GM19239 (cell line): ENCODE results near the gene HIVEP2.
"Not testable (repeated sequence)": the region's sequence is repeated elsewhere in the genome, so short reads cannot be mapped to it uniquely, and the experiment has no call there.

Experiments used
- DNase-seq: peaks from one replicate; pipeline ENCODE4 v3.0.0; 2011; ENCODE audit warnings: low spot score; ENCODE audit not compliant: insufficient read length
- FAIRE-seq: peaks from 2 replicates; lab custom pipeline; 2011; peaks lifted over from hg19 to GRCh38; lab: Jason Lieb, UNC

The HIVEP2 gene

DNA sequence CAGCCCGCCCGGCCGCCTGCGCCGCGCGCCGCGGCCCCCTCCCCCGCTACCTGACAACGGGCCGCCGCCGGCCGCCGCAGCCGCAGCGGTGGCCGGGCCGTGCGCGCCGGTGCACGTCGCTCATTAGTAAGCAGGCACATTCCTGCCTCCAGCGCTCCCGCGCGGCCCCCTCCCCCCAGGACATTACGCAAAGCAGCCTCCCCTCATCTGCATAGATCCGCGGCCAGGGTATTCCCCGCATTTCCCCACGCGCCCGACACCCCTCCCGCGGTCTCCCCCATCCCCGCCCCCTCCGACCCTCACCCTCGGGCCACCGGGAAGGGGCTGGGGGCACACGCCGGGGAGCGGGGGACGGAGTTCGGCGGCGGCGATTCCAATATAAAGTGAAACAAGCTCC is at the start of gene HIVEP2:
HIVEP2 (minus strand) TSS at position 128 of the 397 bp plus-strand sequence. CDS start 170,438 bp downstream, outside the sequence.
- no peak for FAIRE-seq
- peak; percentile 34 for DNase-seq

DNA sequence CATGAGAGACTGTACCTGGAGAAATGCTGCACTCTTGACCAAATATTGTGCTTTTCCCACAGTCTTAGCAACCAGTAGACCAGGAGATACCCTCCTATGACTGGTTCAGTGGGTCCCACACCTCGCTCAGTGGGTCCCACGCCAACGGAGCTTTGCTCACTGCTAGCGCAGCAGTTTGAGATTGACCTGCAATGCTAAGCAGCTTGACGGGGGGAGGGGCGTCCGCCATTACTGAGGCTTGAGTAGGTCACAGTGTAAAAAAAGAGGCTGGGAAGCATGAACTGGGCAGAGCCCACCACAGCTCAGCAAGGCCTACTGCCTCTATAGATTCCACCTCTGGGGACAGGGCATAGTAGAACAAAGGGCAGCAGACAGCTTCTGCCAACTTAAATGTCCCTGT is 49.0 kb upstream of the HIVEP2 start:
- FAIRE-seq = no peak

DNA sequence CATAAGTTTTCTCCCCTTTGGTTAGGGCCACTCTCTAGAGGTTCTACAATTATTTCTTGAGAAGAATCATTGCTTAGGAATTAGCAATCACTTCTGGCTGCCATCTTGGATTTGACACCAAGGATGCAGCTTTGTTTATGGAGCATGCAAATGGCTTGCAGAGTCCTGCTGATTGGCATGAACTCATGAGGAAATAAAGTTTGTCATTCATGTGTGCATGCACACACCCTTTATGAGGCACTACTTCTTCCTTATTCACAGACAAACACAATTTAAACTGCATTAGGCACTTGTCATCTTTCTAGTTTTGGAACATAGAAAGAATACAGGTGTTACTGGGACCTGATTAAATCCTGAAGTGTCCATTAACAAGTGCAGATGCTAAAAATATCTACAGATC is 42.5 kb upstream of the HIVEP2 start:
- FAIRE-seq = no peak
- no peak for DNase-seq

More for the DNA sequence above, 49.0 kb upstream of the HIVEP2 start:
- DNase-seq = no peak

- no peak for DNase-seq
Observed at GRCh38 chr6:142985281-142985680, 40.3 kb upstream of the HIVEP2 start.

DNA sequence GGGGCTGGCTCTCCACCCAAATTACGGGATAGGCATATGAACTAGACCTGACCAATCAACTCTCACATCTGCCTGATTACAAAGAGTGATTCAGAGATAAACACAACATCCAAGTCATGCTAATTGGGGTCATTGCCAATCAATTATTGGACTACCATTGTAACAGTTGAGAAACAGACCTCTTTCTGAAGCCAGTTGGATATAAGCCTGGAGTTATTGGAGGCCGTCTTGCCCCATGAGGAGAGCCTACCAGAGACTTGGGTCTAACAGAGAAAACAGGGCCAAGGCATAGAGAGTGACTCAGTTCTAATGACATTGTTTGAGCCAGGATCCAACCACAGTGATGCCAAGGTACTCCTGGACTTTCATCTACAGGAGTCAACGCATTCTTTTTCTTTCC is 39.4 kb upstream of the HIVEP2 start:
- DNase-seq = no peak

More at GRCh38 chr6:142985281-142985680, 40.3 kb upstream of the HIVEP2 start:
- no peak for FAIRE-seq

DNA sequence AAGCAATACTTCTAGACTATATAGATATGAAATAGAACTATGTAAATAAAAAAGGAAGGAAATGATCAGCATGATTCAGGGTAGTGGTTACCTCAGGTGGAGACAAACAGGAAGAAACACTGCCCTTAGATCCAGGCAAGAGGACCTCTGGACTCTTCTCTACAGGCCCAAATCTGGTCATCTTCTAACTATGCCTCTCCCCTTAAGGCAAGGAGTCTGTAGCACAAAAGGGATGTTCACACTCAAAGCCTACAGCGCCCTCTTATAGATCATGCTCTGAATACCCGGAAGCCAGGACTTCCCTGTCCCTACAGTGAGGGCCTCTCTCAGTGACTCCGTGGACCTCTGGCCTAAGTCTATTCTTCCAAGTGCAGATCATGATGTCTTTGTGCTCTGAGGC is 30.4 kb upstream of the HIVEP2 start:
- FAIRE-seq (no peak), DNase-seq (no peak)

More for the DNA sequence above, 39.4 kb upstream of the HIVEP2 start:
- no peak for FAIRE-seq

DNA sequence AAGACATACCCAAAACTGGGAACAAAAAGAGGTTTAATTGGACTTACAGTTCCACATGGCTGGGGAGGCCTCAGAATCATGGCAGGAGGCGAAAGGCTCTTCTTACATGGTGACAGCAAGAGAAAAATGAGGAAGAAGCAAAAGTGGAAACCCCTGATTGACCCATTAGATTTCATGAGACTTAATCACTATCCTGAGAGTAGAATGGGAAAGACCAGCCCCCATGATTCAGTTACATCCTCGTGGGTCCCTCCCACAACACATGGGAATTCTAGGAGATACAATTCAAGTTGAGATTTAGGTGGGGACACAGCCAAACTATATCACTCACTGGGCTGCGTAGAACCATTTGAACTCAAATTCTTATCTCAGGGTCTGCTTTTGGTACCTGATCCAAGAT is 26.0 kb upstream of the HIVEP2 start:
- not testable (repeated sequence) for DNase-seq, FAIRE-seq

- FAIRE-seq = no peak
- DNase-seq = no peak
Observed at GRCh38 chr6:142968601-142969000, 23.6 kb upstream of the HIVEP2 start.

- DNase-seq (no peak), FAIRE-seq (peak; percentile 61)
Observed at GRCh38 chr6:142966294-142966693, 21.3 kb upstream of the HIVEP2 start.

DNA sequence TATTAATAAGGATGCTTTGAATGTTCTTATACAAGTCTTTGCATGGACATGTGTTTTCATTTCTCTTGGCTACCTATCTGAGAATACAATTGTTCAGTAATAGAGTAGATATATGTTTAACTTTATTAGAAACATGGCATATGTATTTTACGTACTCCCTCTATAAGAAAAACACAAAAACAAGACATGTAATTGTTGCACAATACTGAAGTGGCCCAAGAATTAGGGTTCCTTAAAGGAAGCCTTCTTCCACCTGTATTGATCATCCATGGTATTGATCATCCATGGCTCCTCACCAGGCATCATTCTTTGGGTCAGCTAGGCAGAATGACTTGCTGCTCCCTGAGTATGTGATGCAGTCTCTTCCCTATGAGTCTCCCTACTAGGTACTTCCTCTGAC is 20.2 kb upstream of the HIVEP2 start:
- FAIRE-seq = no peak

GRCh38 chr6:142960098-142960497 is 15.1 kb upstream of the HIVEP2 start:
- FAIRE-seq = peak; percentile 68
- no peak for DNase-seq

More for the DNA sequence above, 20.2 kb upstream of the HIVEP2 start:
- no peak for DNase-seq

DNA sequence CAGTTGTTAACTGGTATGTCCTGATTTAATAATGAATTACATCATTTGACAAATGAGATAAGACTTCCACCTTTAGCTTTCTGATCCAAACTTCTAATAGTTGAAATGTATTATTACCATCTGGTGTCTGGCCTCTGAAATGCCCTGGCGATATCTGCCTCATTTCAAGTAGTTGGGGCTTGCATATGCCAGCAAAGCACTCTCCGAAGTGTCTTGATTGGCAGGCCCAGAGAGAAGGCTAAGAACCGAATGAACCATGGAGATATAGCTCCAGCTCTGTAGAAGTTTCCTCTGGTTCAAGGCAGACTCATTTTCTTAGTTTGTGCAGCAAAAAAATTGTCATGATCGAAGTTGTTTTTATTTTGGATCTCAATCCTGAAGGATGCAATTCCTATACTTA is 13.4 kb upstream of the HIVEP2 start:
- FAIRE-seq (no peak), DNase-seq (no peak)

GRCh38 chr6:142956726-142957125 is 11.8 kb upstream of the HIVEP2 start:
- DNase-seq (no peak), FAIRE-seq (no peak)

DNA sequence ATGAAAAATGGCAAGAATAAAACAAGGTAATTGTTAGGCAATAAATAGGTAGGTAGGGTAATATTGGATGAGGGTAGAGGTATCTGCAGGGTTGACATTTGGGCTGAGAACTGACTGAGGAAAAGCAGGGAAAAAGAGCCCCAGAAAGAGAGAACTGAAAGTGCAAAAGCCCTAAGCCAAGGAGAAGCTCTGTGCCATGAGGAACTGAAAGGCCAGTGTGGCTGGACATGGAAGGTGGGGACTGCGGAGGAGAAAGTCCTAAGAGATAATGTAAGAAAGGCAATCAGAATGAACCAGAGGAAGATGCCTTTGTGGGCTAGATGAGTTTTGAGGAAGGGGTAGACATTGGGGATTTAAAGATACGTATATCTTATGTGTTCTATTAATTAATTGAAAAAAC is 9.9 kb upstream of the HIVEP2 start:
- FAIRE-seq (peak; percentile 59), DNase-seq (no peak)

- FAIRE-seq (no peak), DNase-seq (no peak)
Observed at GRCh38 chr6:142953373-142954273, 8.6 kb upstream of the HIVEP2 start.

DNA sequence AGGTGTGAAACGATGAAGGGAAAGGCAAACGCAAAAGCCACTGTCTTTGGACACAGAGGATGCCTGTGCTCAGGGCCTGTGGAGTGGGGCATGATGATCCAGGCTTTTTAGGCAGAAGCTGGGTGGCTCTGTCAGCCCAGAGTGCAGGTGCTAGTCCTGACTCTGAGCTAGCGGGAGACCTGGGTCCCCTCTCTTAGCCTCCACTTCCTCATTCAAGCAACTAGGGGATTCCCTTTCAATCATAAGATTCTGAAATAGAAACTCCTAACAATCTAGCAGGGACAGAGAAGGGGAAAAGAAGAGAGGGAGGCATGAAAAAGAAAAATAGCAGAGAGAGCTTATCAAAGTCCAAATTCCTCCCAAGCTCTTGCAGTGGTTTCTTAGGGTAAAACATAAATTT is 7.6 kb upstream of the HIVEP2 start:
- no peak for DNase-seq
- peak; percentile 74 for FAIRE-seq

- no peak for DNase-seq
- no peak for FAIRE-seq
Observed at GRCh38 chr6:142950291-142950690, 5.3 kb upstream of the HIVEP2 start.

GRCh38 chr6:142947714-142948480 is 2.9 kb upstream of the HIVEP2 start:
- peak; percentile 86 for FAIRE-seq
- DNase-seq = no peak

- peak; percentile 55 for FAIRE-seq
- DNase-seq = peak; percentile 47
Observed at GRCh38 chr6:142946924-142947713, 2.1 kb upstream of the HIVEP2 start.

- DNase-seq = peak; percentile 35
- peak; percentile 26 for FAIRE-seq
Observed at GRCh38 chr6:142946181-142946923, 1.4 kb upstream of the HIVEP2 start.
